Stromal cell of bone marrow (primary cell): ENCODE data around the gene MGST3.
A peak's percentile ranks its signal among the peaks of the same experiment; 100 is the strongest.
"Not testable (repeated sequence)": the region's sequence is repeated elsewhere in the genome, so short reads cannot be mapped to it uniquely, and the experiment has no call there.

Experiments used
- DNase-seq: peaks from one replicate; pipeline ENCODE4 v3.0.0-alpha.2; 2012; ENCODE audit warnings: low read depth

MGST3 gene

GRCh38 chr1:165697881-165698760, 67.1 kb downstream of the MGST3 start, which contains the start of gene ALDH9A1:
Gene ALDH9A1, minus strand, starts transcription at chr1:165698562. Its CDS starts 4 bp downstream, at chr1:165698558.
- DNase-seq = peak; percentile 75

- no peak for DNase-seq
These were observed 67.7 kb downstream of the MGST3 start for GRCh38 chr1:165698761-165699052.

- no peak for DNase-seq
These were observed 68.5 kb downstream of the MGST3 start for GRCh38 chr1:165699577-165699976.

GRCh38 chr1:165701922-165702321, 70.9 kb downstream of the MGST3 start:
- DNase-seq = not testable (repeated sequence)

GRCh38 chr1:165703648-165704047, 72.6 kb downstream of the MGST3 start:
- no peak for DNase-seq
